Ovary (tissue), 9 donors: ENCODE measurements around the gene SUPT4H1. TPM values are rescaled to one million over a fixed set of nuclear protein-coding genes. Genes with fewer than 3 reads are reported as not detected.

Experiments
- DNase-seq, 5 donors: peaks; one replicate each; pipeline ENCODE4 v3.0.0-alpha.2; 2019 to 2020
- H3K27ac ChIP-seq, 2 donors: fragments of 200-600 bp; one replicate each; pipeline versions ENCODE4 v1.5.1 to v1.8.0; 2019 to 2022
- H3K27me3 ChIP-seq: fragments of 200-600 bp; one replicate; pipeline ENCODE4 v1.8.0; 2022
- H3K36me3 ChIP-seq: fragments of 200-600 bp; sonication (generic); one replicate; pipeline ENCODE4 v1.5.1; 2019
- H3K4me1 ChIP-seq: one replicate; pipeline ENCODE4 v1.8.1; 2013; ENCODE audit warnings: mild to moderate bottlenecking, moderate library complexity; ENCODE audit not compliant: insufficient read depth
- H3K4me3 ChIP-seq: fragments of 200-600 bp; sonication (generic); one replicate; pipeline ENCODE4 v1.5.1; 2017
- H3K9me3 ChIP-seq, 2 donors: fragments of 200-600 bp in 1 of 2; sonication (generic) in 1 of 2; one replicate each; pipeline versions ENCODE4 v1.5.1 to v1.8.1; 2013 to 2019; ENCODE audit warnings: mild to moderate bottlenecking in 1 of 2, moderate library complexity in 1 of 2
- CTCF ChIP-seq, 3 donors: fragments of 450-650 bp in 2 of 3; fragments of 200-600 bp in 1 of 3; IDR thresholded peaks; one replicate each; pipeline versions ENCODE4 v1.5.1 to v1.8.0; 2016 to 2022; ENCODE audit warnings: antibody characterized with exemption in 3 of 3, mild to moderate bottlenecking in 1 of 3
- EP300 ChIP-seq: sonication (generic); formaldehyde crosslinking; IDR thresholded peaks from one replicate; pipeline ENCODE4 v1.6.1; 2017; ENCODE audit warnings: antibody characterized with exemption
- POLR2A ChIP-seq: fragments of 450-650 bp; IDR thresholded peaks from one replicate; pipeline ENCODE4 v1.6.1; 2017; ENCODE audit warnings: antibody characterized with exemption, mild to moderate bottlenecking, moderate library complexity
- WGBS, 3 donors: extraction: QIAGEN DNeasy Blood & Tissue Kit in 1 of 3; methylation state at CpG; one replicate each; pipeline versions ENCODE4 v1.1.5 to v1.1.7; 2013 to 2017; 5-methylcytosine and 5-hydroxymethylcytosine counted together
- intact Hi-C, 4 donors: fragments of 100-400 bp; cut with DNase I; formaldehyde crosslinking; loops; one replicate each; pipeline versions ENCODE4 v1.11.0 to v1.15.1; 2022 to 2023
- polyA plus RNA-seq, 2 donors: library from polyadenylated mRNA; stranded (reverse); fragments of 200-250 nt in 1 of 2; fragments of 350-450 nt in 1 of 2; fragmentation: Illumina TruSeq in 1 of 2; extraction: RNeasy Lipid Tissue Mini Kit (QIAGEN cat#74804) in 1 of 2; gene quantifications; one replicate each; pipeline ENCODE4 v1.2.3, GENCODE V29; 2013 to 2014
- total RNA-seq, 7 donors: library from RNA; depleted of rRNA in 2 of 7; stranded (reverse); fragments of >200 nt in 2 of 7; fragmentation: NEBNext Ultra II Directional in 3 of 7; extraction: Animal tissue kit (Norgen Biotek cat#: 25700) in 3 of 7; gene quantifications; one replicate each; pipeline versions ENCODE4 v1.1.0 to v1.2.4, GENCODE V29; 2016 to 2023
- donor health status: DM: no; HTN: no; CAD: no; lungs with moderate emphysema.
- donor health status: DM: no; HTN: no; CAD: no.
- donor health status: Bipolar disorder and iron deficiency.
- donor health status: DM: yes; HTN: yes; CAD: no.
- donor health status: DM: no; HTN: no; CAD: no.
- donor health status: DM: yes; HTN: yes; CAD: no.

The SUPT4H1 gene
- total and polyA plus RNA-seq, 9 donors, result 43.7 to 182 (median 66.0) TPM

- Histone ChIP-seq H3K9me3 (no peaks in the 10 kb centered on the region), H3K36me3 (no peaks in the 10 kb centered on the region), H3K27me3 (no peaks in the 10 kb centered on the region), H3K4me1 (no peaks in the 10 kb centered on the region), H3K4me3 (no peak overlapping the region), H3K27ac (no peak overlapping the region)
- 38 to 59% (median 43%) methylated on average over 8 of the region's 8 CpGs for WGBS, 3 donors
- no peak for DNase-seq
- intact Hi-C loops, result no loop called here
- TF ChIP-seq POLR2A, result no peak
- no peak for TF ChIP-seq CTCF (IDR thresholded peaks at IDR 0.05)
- TF ChIP-seq EP300, result no peak
These were observed 26.9 kb upstream of the SUPT4H1 start for GRCh38 chr17:58378733-58379510.

GRCh38 chr17:58377661-58378060 lies 25.7 kb upstream of the SUPT4H1 start:
- H3K4me3 ChIP-seq, result no peak overlapping the region
- WGBS, 3 donors, result 74 to 87% (median 79%) methylated on average over 5 of the region's 5 CpGs
- no peak overlapping the region for H3K27ac ChIP-seq
- H3K27me3 ChIP-seq, result no peaks in the 10 kb centered on the region
- no peaks in the 10 kb centered on the region for H3K9me3 ChIP-seq
- no peak for DNase-seq
- no peaks in the 10 kb centered on the region for H3K4me1 ChIP-seq
- H3K36me3 ChIP-seq, result no peaks in the 10 kb centered on the region
- TF ChIP-seq POLR2A (no peak), CTCF (IDR thresholded peaks at IDR 0.05) (no peak), EP300 (no peak)
- intact Hi-C loops, result no loop called here

GRCh38 chr17:58377093-58377601 lies 25.1 kb upstream of the SUPT4H1 start:
- no peak overlapping the region for H3K27ac ChIP-seq
- H3K36me3 ChIP-seq, result no peaks in the 10 kb centered on the region
- no peaks in the 10 kb centered on the region for H3K27me3 ChIP-seq
- H3K4me3 ChIP-seq, result no peak overlapping the region
- 82 to 88% (median 83%) methylated on average over 3 of the region's 3 CpGs for WGBS, 3 donors
- H3K4me1 ChIP-seq, result no peaks in the 10 kb centered on the region
- no peak for TF ChIP-seq CTCF (IDR thresholded peaks at IDR 0.05)
- H3K9me3 ChIP-seq, result no peaks in the 10 kb centered on the region
- intact Hi-C loops, result no loop called here
- no peak for DNase-seq

GRCh38 chr17:58376472-58377000 lies 24.5 kb upstream of the SUPT4H1 start:
- 53 to 69% (median 62%) methylated on average over 4 of the region's 4 CpGs for WGBS, 3 donors
- Histone ChIP-seq H3K36me3 (no peaks in the 10 kb centered on the region), H3K9me3 (no peaks in the 10 kb centered on the region), H3K27me3 (no peaks in the 10 kb centered on the region), H3K4me1 (no peaks in the 10 kb centered on the region), H3K27ac (no peak overlapping the region), H3K4me3 (no peak overlapping the region)
- no peak for TF ChIP-seq POLR2A
- TF ChIP-seq EP300, result no peak
- TF ChIP-seq CTCF (IDR thresholded peaks at IDR 0.05), result no peak
- DNase-seq, result no peak
- intact Hi-C loops, result no loop called here
